OCI-LY3 (cell line): Measurements from ENCODE around the gene SULT2A1.

ENCODE experiments used
- H2AFZ ChIP-seq: fragments of 200-600, 300-600 bp; shearing (Covaris generic); 2 replicates; pipeline ENCODE4 v1.6.0; 2014; ENCODE audit warnings: antibody characterized with exemption, low read depth, low read length
- H3K27ac ChIP-seq: fragments of 200-600, 300-600 bp; sonication (generic); 2 replicates; pipeline ENCODE4 v1.5.1; 2014; ENCODE audit warnings: mild to moderate bottlenecking, low read length, moderate library complexity, mixed read lengths
- H3K27me3 ChIP-seq: fragments of 200-600, 300-600 bp; sonication (generic); 2 replicates; pipeline ENCODE4 v1.6.1; 2014; ENCODE audit warnings: low read depth, low read length, mixed read lengths
- H3K36me3 ChIP-seq: fragments of 200-600, 300-600 bp; sonication (generic); replicated peaks from 2 replicates; pipeline ENCODE3; 2014; ENCODE audit warnings: low read depth, low read length, mixed read lengths
- H3K4me1 ChIP-seq: fragments of 300-600, 200-600 bp; sonication (generic); 2 replicates; pipeline ENCODE4 v1.6.1; 2014; ENCODE audit warnings: low read length, mixed read lengths
- H3K4me2 ChIP-seq: fragments of 200-600, 300-600 bp; sonication (generic); 2 replicates; pipeline ENCODE4 v1.6.1; 2014; ENCODE audit warnings: low read length, mixed read lengths
- H3K4me3 ChIP-seq: fragments of 300-600, 200-600 bp; sonication (generic); 2 replicates; pipeline ENCODE4 v1.5.1; 2014; ENCODE audit warnings: antibody characterized with exemption, mild to moderate bottlenecking, low read length, moderate library complexity
- H3K79me2 ChIP-seq: fragments of 300-600, 200-600 bp; shearing (Covaris generic); 2 replicates; pipeline ENCODE4 v1.6.1; 2014; ENCODE audit warnings: mild to moderate bottlenecking, low read length, mixed read lengths
- H3K9ac ChIP-seq: fragments of 300-600, 200-600 bp; shearing (Covaris generic); 2 replicates; pipeline ENCODE4 v1.6.0; 2014; ENCODE audit warnings: mild to moderate bottlenecking, low read length, moderate library complexity
- H3K9me3 ChIP-seq: fragments of 200-600, 300-600 bp; shearing (Covaris generic); 2 replicates; pipeline ENCODE4 v1.6.1; 2014; ENCODE audit warnings: low read length, mixed read lengths; ENCODE audit not compliant: insufficient read depth
- H4K20me1 ChIP-seq: fragments of 200-600, 300-600 bp; sonication (generic); 2 replicates; pipeline ENCODE4 v1.6.1; 2016; ENCODE audit warnings: low read length, mixed read lengths; ENCODE audit not compliant: insufficient read depth
- CTCF ChIP-seq: fragments of 200-600, 300-600 bp; sonication (generic); IDR thresholded peaks from 2 replicates; pipeline ENCODE4 v1.5.1; 2014; ENCODE audit warnings: antibody characterized with exemption, low read length, low read depth
- EZH2phosphoT487 ChIP-seq: fragments of 200-600 bp; shearing (Covaris generic); IDR thresholded peaks from 2 replicates; pipeline ENCODE4 v1.6.1; 2018; ENCODE audit warnings: antibody characterized with exemption, mixed run types, low read depth

The SULT2A1 gene

DNA sequence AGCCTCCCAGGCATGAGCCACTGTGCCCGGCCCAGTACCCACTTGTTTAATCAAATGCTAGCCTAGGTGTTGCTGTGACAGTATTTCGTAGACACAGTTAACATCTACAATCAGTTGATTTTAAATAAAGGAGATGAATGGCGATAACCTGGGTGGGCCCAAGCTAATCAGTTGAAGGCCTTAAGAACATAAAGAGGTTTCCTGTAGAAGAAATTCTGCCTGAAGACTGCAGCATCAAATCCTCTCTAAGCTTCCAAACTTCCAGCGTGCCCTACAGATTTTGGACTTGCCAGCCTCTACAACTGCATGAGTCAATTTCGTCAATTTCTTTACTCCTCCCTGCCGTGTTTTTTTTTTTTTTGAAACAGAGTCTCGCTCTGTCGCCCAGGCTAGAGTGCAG, 13.2 kb upstream of the SULT2A1 start:
- Histone ChIP-seq H3K27me3 (peaks cover 5% of the 10 kb centered on the region; the same call in 1 of the 2 replicates), H3K27ac (no peak overlapping the region), H3K4me1 (no peaks in the 10 kb centered on the region), H3K9ac (no peak overlapping the region), H3K4me2 (no peak overlapping the region), H3K9me3 (no peaks in the 10 kb centered on the region), H3K79me2 (no peaks in the 10 kb centered on the region), H2AFZ (no peak overlapping the region), H3K4me3 (no peak overlapping the region), H4K20me1 (no peaks in the 10 kb centered on the region), H3K36me3 (no peaks in the 10 kb centered on the region)
- no peak for TF ChIP-seq CTCF

GRCh38 chr19:47897861-47898260, 11.7 kb upstream of the SULT2A1 start:
- Histone ChIP-seq H2AFZ (no peak overlapping the region), H3K27me3 (peaks cover 5% of the 10 kb centered on the region; the same call in 1 of the 2 replicates)

GRCh38 chr19:47896773-47897172, 10.7 kb upstream of the SULT2A1 start:
- H3K9me3 ChIP-seq: peaks cover 5% of the 10 kb centered on the region; the same call in 1 of the 2 replicates
- H3K4me1 ChIP-seq: no peaks in the 10 kb centered on the region
- no peak overlapping the region for H3K27ac ChIP-seq
- no peak overlapping the region for H3K4me3 ChIP-seq
- peaks cover 5% of the 10 kb centered on the region; the same call in 1 of the 2 replicates for H3K27me3 ChIP-seq
- no peaks in the 10 kb centered on the region for H3K79me2 ChIP-seq
- no peak overlapping the region for H3K9ac ChIP-seq
- no peak for TF ChIP-seq CTCF
- no peak for TF ChIP-seq EZH2phosphoT487
- no peak overlapping the region for H2AFZ ChIP-seq
- H4K20me1 ChIP-seq: no peaks in the 10 kb centered on the region
- H3K36me3 ChIP-seq: no peaks in the 10 kb centered on the region
- H3K4me2 ChIP-seq: no peak overlapping the region

More at GRCh38 chr19:47897861-47898260, 11.7 kb upstream of the SULT2A1 start:
- no peak overlapping the region for H3K27ac ChIP-seq
- H3K4me1 ChIP-seq: no peaks in the 10 kb centered on the region
- H3K36me3 ChIP-seq: no peaks in the 10 kb centered on the region
- H3K4me2 ChIP-seq: no peak overlapping the region
- no peaks in the 10 kb centered on the region for H3K79me2 ChIP-seq
- H3K9ac ChIP-seq: no peak overlapping the region
- no peak for TF ChIP-seq CTCF
- no peak for TF ChIP-seq EZH2phosphoT487
- H3K9me3 ChIP-seq: no peaks in the 10 kb centered on the region
- no peaks in the 10 kb centered on the region for H4K20me1 ChIP-seq
- H3K4me3 ChIP-seq: no peak overlapping the region

- TF ChIP-seq CTCF (no peak), EZH2phosphoT487 (no peak)
- H2AFZ ChIP-seq: no peak overlapping the region
- no peaks in the 10 kb centered on the region for H3K79me2 ChIP-seq
- no peaks in the 10 kb centered on the region for H4K20me1 ChIP-seq
- H3K27ac ChIP-seq: no peak overlapping the region
- H3K9me3 ChIP-seq: peaks cover 5% of the 10 kb centered on the region; the same call in 1 of the 2 replicates
- H3K9ac ChIP-seq: no peak overlapping the region
- no peaks in the 10 kb centered on the region for H3K4me1 ChIP-seq
- H3K4me2 ChIP-seq: no peak overlapping the region
- H3K4me3 ChIP-seq: no peak overlapping the region
- H3K27me3 ChIP-seq: 0 out of 2 replicates have a peak, but pooled peaks cover under 1% of the 10 kb centered on the region
- H3K36me3 ChIP-seq: no peaks in the 10 kb centered on the region
Observed at GRCh38 chr19:47896019-47896418, 9.9 kb upstream of the SULT2A1 start.
